HEK293 (cell line): ENCODE measurements around the gene TTC32.

Experiments
- KLF8 ChIP-seq: fragments of 450-650 bp; formaldehyde crosslinking; IDR thresholded peaks from 2 replicates; pipeline ENCODE4 v1.5.1; 2016; ENCODE audit warnings: missing biosample characterization, missing genetic modification characterization
- SP2 ChIP-seq: fragments of 450-650 bp; formaldehyde crosslinking; IDR thresholded peaks from 2 replicates; pipeline ENCODE4 v1.5.1; 2016; ENCODE audit warnings: missing biosample characterization, missing genetic modification characterization
- SP7 ChIP-seq: fragments of 450-650 bp; formaldehyde crosslinking; IDR thresholded peaks from 2 replicates; pipeline ENCODE4 v1.5.1; 2016; ENCODE audit warnings: missing biosample characterization, missing genetic modification characterization

- no peak for TF ChIP-seq KLF8 (tag by site-specific recombination)
- TF ChIP-seq SP7 (tag by site-specific recombination), result no peak
- no peak for TF ChIP-seq SP2 (tag by site-specific recombination)
Observed at GRCh38 chr2:19875280-19875679, 26.5 kb downstream of the TTC32 start.
